HepG2 (cell line): ENCODE results near the gene ATP13A4. TPM values are rescaled to one million over a fixed set of nuclear protein-coding genes. Genes with fewer than 3 reads are reported as not detected.

Source experiments
- ATAC-seq: fragments of 200-7000 bp; cut with Tn5 transposase; 3 replicates; pipeline ENCODE4 v1.9.1; 2020; ENCODE audit warnings: mild to moderate bottlenecking, moderate library complexity
- BruUV-seq: library from RNA; stranded (reverse); fragments of 400-500 nt; replicated peaks from 2 replicates; lab custom pipeline; 2021; lab: Mats Ljungman, UMichigan
- CTCF ChIA-PET: fragments of 300-600 bp; formaldehyde crosslinking; extraction: SDS; loops from one replicate; lab custom pipeline; 2021; ENCODE audit warnings: low total read pairs, inconsistent platforms, low intra/inter-chr PET ratio; lab: Yijun Ruan, JAX
- POLR2A ChIA-PET: fragments of 350-600 bp; sonication (Branson Sonifier 250); formaldehyde crosslinking; loops from one replicate; lab custom pipeline; 2020; ENCODE audit warnings: antibody characterized with exemption, inconsistent platforms; lab: Yijun Ruan, JAX
- DNase-seq: peaks from one replicate; pipeline ENCODE4 v3.0.0-alpha.2; 2015; ENCODE audit warnings: low spot score
- FAIRE-seq: peaks from 3 replicates; lab custom pipeline; 2011; peaks lifted over from hg19 to GRCh38; lab: Jason Lieb, UNC
- H2AFZ ChIP-seq: one replicate; pipeline ENCODE4 v1.6.1; 2011; ENCODE audit warnings: low read length, inconsistent platforms
- H3K27ac ChIP-seq: fragments of 300-600 bp; 3 replicates; pipeline ENCODE4 v1.8.0; 2011; ENCODE audit warnings: mixed run types, mild to moderate bottlenecking, mixed read lengths, low read length, inconsistent platforms; ENCODE audit not compliant: insufficient read depth; ENCODE audit errors: extremely low read length
- H3K27me3 ChIP-seq, 2 experiments: fragments of 200-600 bp in 1 of 2; 2 replicates in 1 of 2; 3 replicates in 1 of 2; pipeline versions ENCODE4 v1.6.0 to v1.8.0; 2011; ENCODE audit warnings: low read length in 2 of 2, mild to moderate bottlenecking in 2 of 2, moderate library complexity in 2 of 2, inconsistent platforms in 1 of 2; ENCODE audit not compliant: insufficient read depth in 2 of 2, control insufficient read depth in 1 of 2
- H3K36me3 ChIP-seq, 2 experiments: fragments of 200-600 bp in 1 of 2; replicated peaks in 1 of 2; 2 replicates in 1 of 2; 3 replicates in 1 of 2; pipeline versions ENCODE4 v1.5.1 to v1.8.0; 2011; ENCODE audit warnings: low read length in 2 of 2, inconsistent platforms in 1 of 2; ENCODE audit not compliant: insufficient read depth in 2 of 2, control insufficient read depth in 1 of 2
- H3K4me1 ChIP-seq: 2 replicates; pipeline ENCODE4 v1.5.1; 2012; ENCODE audit warnings: low read length, inconsistent platforms; ENCODE audit not compliant: insufficient read depth
- H3K4me2 ChIP-seq: 2 replicates; pipeline ENCODE4 v1.6.0; 2011; ENCODE audit warnings: low read depth, low read length, inconsistent platforms
- H3K4me3 ChIP-seq, 3 experiments: fragments of 200-600 bp in 1 of 3; sonication (generic), shearing (Covaris generic) in 1 of 3; replicated peaks in 1 of 3; 2 replicates each; pipeline ENCODE4 v1.5.1; 2011 to 2016; ENCODE audit warnings: low read length in 3 of 3, inconsistent platforms in 2 of 3, low read depth in 2 of 3, mild to moderate bottlenecking in 2 of 3, control low read depth in 1 of 3, mixed read lengths in 1 of 3; ENCODE audit not compliant: insufficient read depth in 1 of 3
- H3K79me2 ChIP-seq: one replicate; pipeline ENCODE4 v1.6.1; 2011; ENCODE audit warnings: low read length, inconsistent platforms; ENCODE audit not compliant: insufficient read depth
- H3K9ac ChIP-seq: 2 replicates; pipeline ENCODE4 v1.6.0; 2011; ENCODE audit warnings: mild to moderate bottlenecking, low read depth, low read length, inconsistent platforms; ENCODE audit not compliant: insufficient read depth
- H3K9me3 ChIP-seq: 2 replicates; pipeline ENCODE4 v1.5.1; 2012; ENCODE audit warnings: mild to moderate bottlenecking, low read length
- H4K20me1 ChIP-seq: 2 replicates; pipeline ENCODE4 v1.6.0; 2011; ENCODE audit warnings: inconsistent platforms, mild to moderate bottlenecking, low read length, moderate library complexity; ENCODE audit not compliant: insufficient read depth
- CREB1 ChIP-seq, 2 experiments: fragments of 450-650 bp in 1 of 2; IDR thresholded peaks; 2 replicates each; pipeline ENCODE4 v1.6.1; 2016 to 2017; ENCODE audit warnings: control low read depth in 1 of 2, mild to moderate bottlenecking in 1 of 2, missing compliant biosample characterization in 1 of 2, missing genetic modification characterization in 1 of 2
- NFE2L2 ChIP-seq: fragments of 150-350 bp; IDR thresholded peaks from 2 replicates; pipeline ENCODE4 v1.6.1; 2014; ENCODE audit warnings: low read length
- REL ChIP-seq: sonication (generic); formaldehyde crosslinking; conservative IDR thresholded peaks from 2 replicates; pipeline ENCODE4 v1.8.0; 2022; ENCODE audit warnings: mild to moderate bottlenecking, missing genetic modification reagents, moderate library complexity
- SP140L ChIP-seq: sonication (generic); formaldehyde crosslinking; IDR thresholded peaks from 2 replicates; pipeline ENCODE4 v1.4.0; 2020; ENCODE audit warnings: missing genetic modification reagents, borderline replicate concordance
- ZNF7 ChIP-seq: IDR thresholded peaks from 2 replicates; pipeline ENCODE4 v1.6.1; 2016; ENCODE audit warnings: missing biosample characterization, missing genetic modification reagents
- ZNF704 ChIP-seq: sonication (generic); formaldehyde crosslinking; IDR thresholded peaks from 2 replicates; pipeline ENCODE4 v1.8.1; 2023; ENCODE audit warnings: mild to moderate bottlenecking, inconsistent platforms, moderate library complexity, missing genetic modification reagents, borderline replicate concordance
- ZUFSP ChIP-seq: sonication (generic); formaldehyde crosslinking; IDR thresholded peaks from 2 replicates; pipeline ENCODE4 v1.9.0; 2021; ENCODE audit warnings: missing genetic modification reagents, mild to moderate bottlenecking, borderline replicate concordance
- WGBS: methylation state at CpG from one replicate; pipeline ENCODE4 v1.1.6; 2017; ENCODE audit warnings: low lambda C conversion rate; 5-methylcytosine and 5-hydroxymethylcytosine counted together
- in situ Hi-C: cut with HindIII; loops from 2 replicates; pipeline ENCODE4 v1.10.0; 2017; ENCODE audit warnings: low pct_unique_long_range_greater_than_20kb; ENCODE audit not compliant: extremely low pct_ligation_motif_present
- intact Hi-C: fragments of 100-400 bp; cut with micrococcal nuclease; formaldehyde crosslinking; loops from one replicate; pipeline ENCODE4 v1.10.0; 2022; ENCODE audit not compliant: unreplicated experiment
- polyA plus RNA-seq, 8 experiments: library from polyadenylated mRNA; depleted of rRNA in 3 of 8; stranded (reverse) in 7 of 8; unstranded in 1 of 8; fragments of >200 nt; fragmentation: Illumina TruSeq in 4 of 8; extraction: Trizol in 4 of 8; gene quantifications; 2 replicates each; pipeline versions ENCODE4 v1.2.1 to v1.2.3, GENCODE V29; 2011 to 2016; ENCODE audit warnings: low read depth in 4 of 8, missing spikeins in 1 of 8, mixed read lengths in 1 of 8; ENCODE audit not compliant: insufficient read depth in 1 of 8
- total RNA-seq, 5 experiments: library from RNA; depleted of rRNA; stranded (reverse); fragments of >200 nt; fragmentation: Illumina TruSeq; extraction: Trizol; gene quantifications; 2 replicates each; pipeline ENCODE4 v1.2.3, GENCODE V29; 2016; ENCODE audit warnings: low read depth in 1 of 5
- TF ChIP-seq, protein P1 (sequence below): sonication (generic); formaldehyde crosslinking; conservative IDR thresholded peaks from 2 replicates; pipeline ENCODE4 v1.4.0; 2020; ENCODE audit warnings: missing genetic modification reagents
- TF ChIP-seq, protein P2 (sequence below): sonication (generic); formaldehyde crosslinking; IDR thresholded peaks from 2 replicates; pipeline ENCODE4 v1.4.0; 2020; ENCODE audit warnings: mild to moderate bottlenecking, missing genetic modification reagents

ATP13A4 gene
- total and polyA plus RNA-seq, 2 of the 13 experiments (the other 11 are each of a cell fraction or from before 2014, with no cell fraction given) = 0.01 to 0.07 TPM

GRCh38 chr3:193465992-193466608, 88.6 kb downstream of the ATP13A4 start (continued):
- TF ChIP-seq, protein P1, sequence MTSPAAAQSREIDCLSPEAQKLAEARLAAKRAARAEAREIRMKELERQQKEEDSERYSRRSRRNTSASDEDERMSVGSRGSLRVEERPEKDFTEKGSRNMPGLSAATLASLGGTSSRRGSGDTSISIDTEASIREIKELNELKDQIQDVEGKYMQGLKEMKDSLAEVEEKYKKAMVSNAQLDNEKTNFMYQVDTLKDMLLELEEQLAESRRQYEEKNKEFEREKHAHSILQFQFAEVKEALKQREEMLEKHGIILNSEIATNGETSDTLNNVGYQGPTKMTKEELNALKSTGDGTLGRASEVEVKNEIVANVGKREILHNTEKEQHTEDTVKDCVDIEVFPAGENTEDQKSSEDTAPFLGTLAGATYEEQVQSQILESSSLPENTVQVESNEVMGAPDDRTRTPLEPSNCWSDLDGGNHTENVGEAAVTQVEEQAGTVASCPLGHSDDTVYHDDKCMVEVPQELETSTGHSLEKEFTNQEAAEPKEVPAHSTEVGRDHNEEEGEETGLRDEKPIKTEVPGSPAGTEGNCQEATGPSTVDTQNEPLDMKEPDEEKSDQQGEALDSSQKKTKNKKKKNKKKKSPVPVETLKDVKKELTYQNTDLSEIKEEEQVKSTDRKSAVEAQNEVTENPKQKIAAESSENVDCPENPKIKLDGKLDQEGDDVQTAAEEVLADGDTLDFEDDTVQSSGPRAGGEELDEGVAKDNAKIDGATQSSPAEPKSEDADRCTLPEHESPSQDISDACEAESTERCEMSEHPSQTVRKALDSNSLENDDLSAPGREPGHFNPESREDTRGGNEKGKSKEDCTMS (CRISPR knock-in tag) = no peak
- TF ChIP-seq NFE2L2 (no peak), ZUFSP (no peak), REL (CRISPR knock-in tag) (no peak), ZNF7 (CRISPR knock-in tag) (no peak)
- TF ChIP-seq, protein P2, sequence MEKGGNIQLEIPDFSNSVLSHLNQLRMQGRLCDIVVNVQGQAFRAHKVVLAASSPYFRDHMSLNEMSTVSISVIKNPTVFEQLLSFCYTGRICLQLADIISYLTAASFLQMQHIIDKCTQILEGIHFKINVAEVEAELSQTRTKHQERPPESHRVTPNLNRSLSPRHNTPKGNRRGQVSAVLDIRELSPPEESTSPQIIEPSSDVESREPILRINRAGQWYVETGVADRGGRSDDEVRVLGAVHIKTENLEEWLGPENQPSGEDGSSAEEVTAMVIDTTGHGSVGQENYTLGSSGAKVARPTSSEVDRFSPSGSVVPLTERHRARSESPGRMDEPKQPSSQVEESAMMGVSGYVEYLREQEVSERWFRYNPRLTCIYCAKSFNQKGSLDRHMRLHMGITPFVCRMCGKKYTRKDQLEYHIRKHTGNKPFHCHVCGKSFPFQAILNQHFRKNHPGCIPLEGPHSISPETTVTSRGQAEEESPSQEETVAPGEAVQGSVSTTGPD (CRISPR knock-in tag) = no peak

- Histone ChIP-seq H4K20me1 (no peaks in the 10 kb centered on the region), H3K9ac (no peak overlapping the region), H3K4me2 (no peak overlapping the region), H3K79me2 (no peaks in the 10 kb centered on the region), H3K27me3 (0 out of 5 replicates have a peak, but pooled peaks cover 1 to 2% of the 10 kb centered on the region in 2 experiments), H3K4me1 (no peaks in the 10 kb centered on the region), H3K9me3 (no peaks in the 10 kb centered on the region), H3K36me3 (no peaks in the 10 kb centered on the region), H3K4me3 (no peak overlapping the region), H3K27ac (no peak overlapping the region), H2AFZ (no peak overlapping the region)
- no peak for DNase-seq
- intact Hi-C loops = no loop called here
- POLR2A ChIA-PET = no interaction called here
- CTCF ChIA-PET = no interaction called here
- in situ Hi-C loops = loop anchor here (5.0 to 25.0 kb wide), 2 partner anchors 107 to 653 kb away; no protein-coding TSS in a partner anchor
- no TSS peak for BruUV-seq
- no peak for TF ChIP-seq ZNF704 (CRISPR knock-in tag)
- TF ChIP-seq SP140L = no peak
- TF ChIP-seq CREB1 (IDR thresholded peaks at IDR 0.05) = peak; percentile 73
- TF ChIP-seq CREB1 (CRISPR knock-in tag; IDR thresholded peaks at IDR 0.05) = no peak
- WGBS = 49% methylated on average over 8 of the region's 8 CpGs
- no peak for ATAC-seq
- no peak for FAIRE-seq
Observed at GRCh38 chr3:193464889-193465288, 89.8 kb downstream of the ATP13A4 start.
